HG03575 (cell line): ENCODE results near the gene HSF5.

ENCODE experiments used
- ATAC-seq: cut with Tn5 transposase; IDR thresholded peaks from one replicate; pipeline ENCODE4 v1.9.1; 2021; ENCODE audit not compliant: unreplicated experiment, insufficient number of reproducible peaks, low FRiP score; ENCODE audit errors: extremely low read depth

Gene HSF5

DNA sequence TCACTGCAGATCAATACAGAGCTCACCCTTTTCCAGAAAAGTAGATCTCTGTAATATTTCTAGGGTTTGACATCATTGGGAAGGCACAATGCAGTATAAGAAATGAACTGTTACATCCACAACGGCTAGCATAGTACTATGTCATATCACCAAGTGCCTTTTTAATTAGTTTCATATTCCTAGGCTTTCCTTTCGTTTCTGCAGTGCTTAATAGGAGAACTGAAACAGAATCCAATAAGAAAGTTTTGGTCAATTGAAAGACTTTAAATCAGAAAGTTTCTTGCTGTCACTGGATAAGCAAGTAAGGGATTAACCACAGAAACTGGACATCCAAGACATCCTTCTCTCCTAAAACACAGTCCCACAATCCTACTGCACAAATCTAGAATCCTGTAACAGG, 67.4 kb downstream of the HSF5 start:
- no peak for ATAC-seq

DNA sequence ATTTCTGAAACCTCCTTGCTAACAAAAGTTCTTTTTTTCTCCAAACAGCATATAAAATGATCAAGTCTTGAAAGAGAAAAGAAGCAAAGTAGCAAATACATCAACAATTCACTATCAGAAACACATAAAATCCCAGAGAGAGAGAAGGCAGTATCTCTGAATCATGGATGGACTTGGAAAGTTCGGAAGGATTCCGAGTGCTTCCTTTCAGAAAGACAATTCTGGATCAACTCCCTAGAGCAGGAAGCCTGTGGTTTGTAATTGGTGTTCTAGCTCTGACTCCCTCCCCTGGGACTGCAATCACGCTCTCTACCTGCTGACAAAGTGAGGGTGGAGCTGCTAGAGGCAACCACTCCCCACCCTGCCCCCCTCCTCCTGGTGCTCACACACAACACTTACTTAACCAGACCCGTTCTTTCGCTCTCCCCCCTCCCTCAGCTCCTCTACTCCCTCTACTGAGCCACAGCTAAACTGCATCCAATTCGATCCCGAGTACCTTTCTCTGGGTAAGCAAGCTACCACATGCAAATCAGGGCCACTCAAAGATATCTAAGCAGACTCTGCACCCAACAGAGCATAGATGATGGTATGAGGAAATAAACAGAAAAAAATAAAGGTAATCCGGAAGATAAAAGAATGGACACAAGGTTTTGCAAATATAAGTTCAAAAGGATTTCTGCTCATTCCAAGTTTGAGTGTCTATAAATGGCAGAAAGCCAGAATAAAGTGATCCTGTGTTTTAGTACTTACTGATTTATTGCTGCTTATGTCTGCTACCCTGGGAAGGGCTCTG, 70.7 kb downstream of the HSF5 start, which contains the start of gene RNF43:
Gene RNF43, minus strand, starts transcription at position 235 of the 793 bp plus-strand sequence. CDS start 1,957 bp downstream, outside the sequence.
- peak; percentile 52 for ATAC-seq

DNA sequence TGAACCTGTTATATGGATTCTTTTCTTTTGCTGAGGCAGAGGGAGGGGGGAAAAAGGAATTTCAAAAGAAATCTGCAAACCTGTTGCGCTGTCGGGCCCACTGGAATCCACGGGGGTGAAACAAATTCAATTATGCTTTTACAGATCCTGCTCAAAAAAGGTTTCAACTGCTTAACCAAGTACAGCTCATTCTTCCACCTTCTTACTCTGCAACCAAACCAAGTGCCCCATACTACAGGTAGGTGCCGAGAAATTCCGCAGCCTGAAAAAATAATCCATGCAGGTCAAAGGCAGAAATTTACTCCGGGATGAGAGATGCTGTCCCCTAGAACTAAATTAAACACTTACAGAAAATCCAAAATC, 71.3 kb downstream of the HSF5 start:
- ATAC-seq, result no peak

DNA sequence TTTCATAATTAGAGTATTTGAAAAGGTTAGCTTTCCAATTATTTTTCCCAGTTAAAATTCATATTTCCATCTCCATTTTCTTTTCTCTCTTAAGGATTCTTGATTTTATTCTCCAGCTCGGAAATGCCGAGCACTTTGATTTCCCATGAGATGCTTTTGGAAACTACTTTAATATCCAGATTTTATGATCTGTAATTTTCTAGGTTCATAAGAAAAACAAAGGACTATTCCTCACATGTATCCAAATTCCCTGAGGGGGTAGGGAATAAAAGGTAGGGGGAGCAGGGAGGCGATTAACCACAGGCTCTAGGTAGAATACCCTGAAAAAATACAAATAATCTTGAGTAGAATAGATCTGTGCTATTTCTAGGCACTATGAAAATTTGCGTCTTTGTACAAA, 71.8 kb downstream of the HSF5 start:
- no peak for ATAC-seq

DNA sequence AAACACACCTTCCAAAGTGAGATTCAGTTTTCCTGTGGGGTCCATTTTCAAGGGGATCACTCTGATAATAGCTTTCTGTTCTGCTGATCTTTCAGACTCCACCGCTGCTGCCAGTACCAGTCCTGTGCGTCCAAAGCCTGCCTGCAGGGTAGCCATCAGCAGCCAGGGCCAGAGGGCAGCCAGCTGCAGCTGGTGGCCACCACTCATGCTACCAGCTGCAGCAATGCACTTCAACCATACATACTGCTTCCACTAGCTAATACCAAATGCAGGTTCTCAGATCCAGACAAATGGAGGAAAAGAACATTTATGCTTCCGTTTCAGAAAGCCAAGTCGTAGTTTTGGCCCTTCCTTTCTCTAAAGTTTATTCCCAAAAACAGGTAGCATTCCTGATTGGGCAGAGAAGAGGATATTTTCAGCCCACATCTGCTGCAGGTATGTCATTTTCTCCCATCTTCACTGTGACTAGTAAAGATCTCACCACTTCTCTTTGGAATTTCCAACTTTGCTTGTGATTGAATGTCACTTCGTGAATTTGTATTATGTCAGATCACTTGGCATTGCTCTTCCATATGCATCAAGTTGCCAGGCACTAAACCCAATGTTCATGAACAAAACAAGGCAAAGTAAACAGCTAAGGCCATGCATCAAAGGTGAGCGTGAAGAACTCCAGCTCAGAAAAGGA, 72.7 kb downstream of the HSF5 start:
- no peak for ATAC-seq

DNA sequence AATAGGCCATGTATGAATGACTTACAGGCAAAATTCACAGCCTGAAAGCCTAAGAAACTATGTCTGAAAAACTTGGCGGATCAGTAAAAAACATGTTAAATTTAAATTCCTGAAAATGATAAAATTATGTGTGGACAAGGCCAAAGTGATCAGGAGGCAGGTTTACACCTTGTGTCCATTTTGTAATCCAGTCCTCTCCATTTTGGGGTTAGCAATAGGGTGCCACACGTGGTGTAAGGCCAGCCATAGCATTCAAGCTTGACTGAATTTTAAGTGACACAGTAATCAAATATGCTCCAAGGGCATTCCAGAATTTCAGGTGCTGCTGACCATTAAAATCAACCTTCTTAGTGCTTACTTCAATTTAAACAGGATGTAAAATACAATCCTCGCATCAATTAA, 73.6 kb downstream of the HSF5 start:
- no peak for ATAC-seq

DNA sequence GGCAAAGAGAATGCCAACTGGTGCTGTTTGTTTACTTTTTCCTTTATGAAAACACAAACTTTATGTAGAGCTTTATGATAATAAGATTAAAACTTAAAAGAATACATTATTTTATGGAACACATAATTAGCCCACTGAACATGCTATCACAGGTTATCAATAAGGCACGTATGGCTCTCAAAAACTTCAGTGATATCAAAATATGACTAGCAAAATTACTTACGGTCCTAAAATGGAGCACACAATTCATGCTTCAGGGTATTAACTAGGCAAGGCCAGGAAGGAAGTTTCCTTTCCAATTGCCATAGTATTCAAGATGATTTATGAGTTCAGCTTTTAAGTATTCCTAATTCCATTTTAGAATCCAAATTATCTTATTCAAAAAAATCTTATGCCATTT, 74.5 kb downstream of the HSF5 start:
- no peak for ATAC-seq

DNA sequence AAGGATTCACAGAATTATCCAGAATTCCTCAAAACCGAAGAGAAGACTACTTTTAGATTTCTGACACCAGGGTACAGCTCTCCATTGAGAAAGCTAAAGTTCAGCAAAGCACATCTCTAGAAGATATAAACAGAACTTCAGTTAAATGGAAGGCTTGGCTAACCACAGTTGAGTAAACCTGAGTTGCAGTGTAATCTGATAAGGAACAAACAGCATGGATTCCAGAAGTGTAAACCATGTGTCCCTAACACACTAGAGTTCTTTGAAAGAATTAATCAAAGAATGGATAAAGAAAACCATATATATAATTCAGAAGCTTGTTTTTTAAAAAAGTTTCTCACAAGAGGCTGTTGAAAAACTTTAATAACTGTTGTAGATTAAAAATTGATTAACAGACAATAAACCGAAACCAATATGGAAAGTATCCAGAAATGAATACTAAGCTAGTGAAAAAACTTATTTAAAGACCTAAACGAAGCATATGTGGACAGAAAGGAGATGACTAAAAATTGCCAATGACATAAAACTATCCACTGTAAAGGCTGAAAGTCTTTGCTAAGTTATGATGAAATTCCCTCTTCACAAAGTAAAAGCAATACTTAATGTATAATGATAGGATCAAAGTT, 75.1 kb downstream of the HSF5 start:
- ATAC-seq, result no peak

DNA sequence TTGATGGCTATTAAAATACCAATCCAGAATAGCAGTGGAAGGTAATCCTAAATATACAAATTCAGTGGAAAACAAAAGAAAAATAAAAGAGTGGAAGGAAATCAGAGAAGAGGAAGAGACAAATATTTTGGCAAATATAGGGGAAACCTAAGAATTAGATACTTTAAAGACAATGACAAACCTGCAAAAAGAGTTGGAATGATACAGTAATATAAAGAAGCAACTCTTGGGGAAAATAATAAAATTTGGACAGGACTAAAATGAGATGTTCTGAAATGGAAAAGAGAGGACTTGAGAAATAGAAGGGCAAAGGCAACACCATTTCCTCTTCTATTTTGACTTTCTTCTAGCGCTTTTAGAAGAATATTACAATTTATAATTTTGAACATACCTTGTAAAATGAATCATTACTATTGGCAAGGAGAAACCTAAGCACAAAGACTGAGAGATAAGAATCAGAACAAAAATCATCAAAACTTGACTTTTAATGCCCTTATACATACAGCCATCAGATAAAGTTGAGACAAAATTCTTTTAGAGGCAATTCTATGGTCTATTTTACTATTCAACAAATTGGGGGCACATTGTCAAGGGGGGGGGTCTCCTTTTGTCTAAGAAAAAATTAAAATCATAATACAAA, 76.0 kb downstream of the HSF5 start:
- ATAC-seq, result no peak

DNA sequence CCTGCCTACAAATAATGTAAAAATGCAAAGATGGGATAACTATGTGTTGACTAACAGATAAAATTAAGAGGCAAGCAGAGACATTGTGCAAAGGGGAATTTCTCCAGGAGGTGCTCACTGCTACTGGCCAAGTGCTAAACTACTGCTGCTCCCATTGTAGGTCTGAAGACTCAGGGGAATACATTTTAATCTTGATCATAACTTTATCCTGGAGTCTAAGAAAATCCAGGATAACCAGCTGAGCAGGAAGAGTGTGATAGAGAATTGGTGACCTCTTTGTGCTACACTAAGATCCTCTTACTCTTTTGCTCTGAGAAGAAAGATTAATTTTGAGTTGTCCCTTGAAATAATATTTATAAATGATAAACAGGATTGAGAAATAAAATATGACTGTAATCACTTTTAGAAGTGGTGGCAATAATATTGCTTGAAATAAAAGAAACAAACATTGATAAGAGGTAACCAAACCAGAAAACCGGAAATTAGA, 76.8 kb downstream of the HSF5 start:
- no peak for ATAC-seq

DNA sequence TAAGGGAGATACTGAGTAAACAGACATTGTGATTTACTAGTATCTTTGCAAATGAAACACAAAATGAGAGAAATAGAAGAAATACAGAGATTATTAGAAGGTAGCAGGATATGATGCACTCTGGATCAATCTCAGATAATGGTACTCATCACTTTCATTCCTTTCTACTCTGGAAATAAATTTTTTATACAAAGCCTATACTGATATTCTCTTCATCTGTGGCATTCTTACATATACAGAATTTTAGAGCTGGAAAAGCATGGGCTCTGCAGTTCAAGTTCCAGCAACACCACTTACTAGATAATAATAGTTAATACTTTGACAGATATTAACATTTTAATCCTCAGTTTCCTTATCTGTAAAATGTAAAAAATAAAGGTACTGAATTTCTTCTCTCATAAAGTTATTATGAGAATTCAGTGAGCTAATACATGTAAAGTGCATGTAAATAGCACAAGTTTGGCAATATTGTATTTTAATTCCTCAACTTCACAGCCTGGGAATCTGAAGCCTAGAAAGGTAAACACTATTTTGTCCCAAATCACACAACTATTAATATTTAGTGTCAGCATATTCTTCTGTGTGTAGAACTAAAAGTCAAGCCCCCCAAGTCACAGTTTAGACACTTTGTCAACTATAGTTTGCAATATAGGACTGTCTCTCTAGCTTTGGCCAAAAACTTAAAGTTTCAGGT, 77.3 kb downstream of the HSF5 start:
- ATAC-seq, result no peak

DNA sequence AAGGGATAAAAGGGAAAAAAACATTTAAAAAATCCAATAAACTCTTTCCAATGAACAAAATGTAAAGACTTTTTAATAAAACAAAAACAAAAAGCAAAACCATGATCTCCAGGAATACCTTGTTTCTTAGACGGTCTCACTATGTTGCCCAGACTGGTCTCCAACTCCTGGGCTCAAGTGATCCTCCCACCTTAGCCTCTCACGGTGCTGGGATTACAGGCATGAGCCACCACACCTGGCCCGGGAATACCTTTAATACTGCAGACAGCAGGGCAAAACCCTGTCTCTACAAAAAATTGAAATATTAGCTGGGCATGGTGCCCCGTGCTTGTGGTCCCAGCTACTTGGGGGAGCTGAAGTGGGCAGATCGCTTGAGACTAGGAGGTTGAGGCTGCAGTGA, 78.8 kb downstream of the HSF5 start:
- ATAC-seq, result no peak

DNA sequence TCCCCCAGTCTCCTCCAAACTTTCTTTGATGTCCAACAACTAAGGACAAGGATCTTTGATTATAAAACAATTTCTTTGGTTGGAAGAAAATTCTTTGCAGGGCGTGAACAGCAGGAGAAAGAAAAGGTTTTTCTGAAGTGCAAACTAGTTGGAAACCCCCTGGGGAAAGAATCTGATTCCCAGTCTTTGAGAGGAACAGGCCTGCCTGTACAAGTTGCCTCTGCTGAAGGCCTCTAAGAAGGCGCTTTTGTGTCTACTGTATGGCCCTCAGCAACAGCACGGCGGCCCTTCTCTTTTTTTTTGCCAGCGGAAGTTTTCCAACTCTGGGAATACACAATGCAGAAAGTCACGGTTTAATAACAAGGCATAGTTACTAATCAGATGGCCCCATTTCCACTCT, 84.9 kb downstream of the HSF5 start:
- no peak for ATAC-seq

DNA sequence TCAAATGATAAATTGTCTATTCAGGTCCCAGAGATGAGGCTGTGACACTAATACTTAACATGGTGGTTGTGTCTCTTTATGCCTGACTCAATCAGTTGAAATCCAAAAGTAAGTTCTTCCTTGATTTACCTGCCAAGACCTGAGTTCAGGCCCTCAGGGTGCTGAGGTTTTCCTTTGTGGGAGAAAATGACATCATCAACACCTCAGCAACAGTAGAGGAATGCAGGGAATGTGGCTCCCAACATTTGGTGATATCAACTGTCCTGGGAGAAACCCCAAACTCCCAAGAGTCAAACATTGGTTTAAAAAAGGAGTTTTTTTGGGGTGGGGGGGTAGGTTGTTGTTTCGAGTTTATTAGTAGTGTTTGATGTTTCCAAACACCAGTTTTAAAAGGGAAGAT, 85.5 kb downstream of the HSF5 start:
- ATAC-seq, result no peak

DNA sequence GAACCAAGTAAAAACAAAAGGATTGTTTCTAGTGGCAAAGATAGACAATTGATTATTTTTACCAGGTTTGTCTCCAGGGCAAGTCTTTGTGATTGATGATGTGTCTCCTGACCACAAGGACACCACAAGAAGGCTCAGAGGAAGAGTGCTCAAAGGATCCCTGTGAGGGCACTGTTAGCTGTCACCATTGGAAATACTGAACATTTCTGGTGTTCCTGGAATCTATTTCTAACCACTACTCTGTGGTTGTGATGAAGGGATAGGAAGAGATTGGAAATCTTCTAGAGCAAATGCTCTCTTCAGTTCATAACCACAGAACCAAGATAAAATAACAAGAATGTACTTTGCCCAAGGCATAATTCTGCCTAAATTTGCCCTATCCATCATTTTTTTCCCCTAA, 86.2 kb downstream of the HSF5 start:
- no peak for ATAC-seq

DNA sequence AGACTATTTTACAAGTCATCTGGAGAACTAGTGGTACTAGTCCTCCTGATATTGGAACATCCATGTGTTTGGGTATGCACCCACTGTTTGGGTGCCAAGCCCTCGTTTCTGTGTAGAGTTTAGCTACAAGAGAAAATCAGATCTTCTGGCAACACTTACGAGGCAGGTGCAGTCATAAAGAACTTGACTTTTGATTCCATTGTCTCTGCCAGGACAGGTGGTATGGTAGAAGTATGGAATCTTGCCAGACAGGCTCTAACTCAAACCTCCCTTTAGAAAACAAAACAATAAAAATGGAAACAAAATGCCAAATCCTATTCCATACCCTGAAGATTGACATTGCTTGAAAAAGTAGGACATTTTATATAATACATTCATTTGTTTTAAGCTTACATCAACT, 86.9 kb downstream of the HSF5 start:
- no peak for ATAC-seq

DNA sequence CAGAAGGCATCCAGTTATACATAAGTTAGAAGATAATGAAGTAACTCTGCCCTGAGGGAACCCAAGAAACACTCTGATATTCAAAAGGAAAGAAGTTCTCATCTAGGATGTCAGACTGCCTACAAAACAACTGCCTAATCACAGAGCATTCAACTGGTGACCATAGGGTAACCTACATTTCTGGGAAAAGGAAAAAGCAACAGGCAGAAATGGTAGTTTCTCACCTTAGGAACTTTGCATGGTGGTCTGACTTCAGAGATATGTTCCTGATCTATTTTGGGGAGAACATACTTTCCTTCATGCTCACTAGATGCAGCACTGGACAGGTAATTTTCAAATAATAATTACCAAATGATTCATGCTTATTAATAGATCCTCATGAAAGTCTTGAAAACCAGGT, 87.4 kb downstream of the HSF5 start:
- no peak for ATAC-seq

DNA sequence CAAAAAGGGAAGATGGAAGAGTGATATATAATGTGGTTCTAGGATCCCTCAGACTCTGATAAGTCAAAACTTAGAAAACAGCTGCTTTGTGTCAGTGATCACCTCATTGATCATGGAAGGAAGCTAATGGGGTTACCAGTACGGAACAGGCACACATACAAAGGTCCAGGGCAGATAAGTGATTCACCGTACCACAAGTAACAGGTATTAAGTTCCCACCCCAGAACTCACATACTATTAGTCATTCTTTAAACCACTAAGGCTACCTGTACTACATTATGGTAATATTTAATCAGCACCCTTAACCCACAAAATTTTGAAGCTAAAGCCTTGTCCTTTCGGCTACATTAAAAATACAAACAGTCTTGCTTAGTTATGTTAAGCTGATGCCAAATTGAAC, 88.2 kb downstream of the HSF5 start:
- ATAC-seq, result no peak
